Stimulated activated CD4-positive, alpha-beta T cell treated with anti-CD3 and anti-CD28 coated beads, Interleukin-4, amount 100 ng/mL, for 48 hours (primary cell): Measurements from ENCODE around the gene MRC2.

ENCODE experiments used
- DNase-seq, 2 donors: peaks; one replicate each; pipeline ENCODE4 v3.0.0-alpha.2; 2020; ENCODE audit warnings: low read depth in 2 of 2

MRC2 gene

GRCh38 chr17:62631936-62632924, 4.8 kb downstream of the MRC2 start:
- DNase-seq = no peak

- no peak for DNase-seq
These were observed 10.3 kb downstream of the MRC2 start for GRCh38 chr17:62637809-62638208.

- DNase-seq = no peak
These were observed 13.7 kb downstream of the MRC2 start for GRCh38 chr17:62641153-62641552.

GRCh38 chr17:62641951-62642350, 14.5 kb downstream of the MRC2 start:
- DNase-seq = no peak

- DNase-seq = no peak
These were observed 16.0 kb downstream of the MRC2 start for GRCh38 chr17:62643496-62643895.

- no peak for DNase-seq
These were observed 17.2 kb downstream of the MRC2 start for GRCh38 chr17:62644487-62645173.

- no peak for DNase-seq
These were observed 20.9 kb downstream of the MRC2 start for GRCh38 chr17:62648251-62648955.

- no peak for DNase-seq
These were observed 21.5 kb downstream of the MRC2 start for GRCh38 chr17:62648956-62649294.

- no peak for DNase-seq
These were observed 22.1 kb downstream of the MRC2 start for GRCh38 chr17:62649570-62649969.

- DNase-seq = no peak
These were observed 23.1 kb downstream of the MRC2 start for GRCh38 chr17:62650587-62650986.

- peak in 1 of 2 donors; percentile 15 for DNase-seq
These were observed 25.0 kb downstream of the MRC2 start for GRCh38 chr17:62652251-62653001.

- DNase-seq = peak; percentile 87 to 94
These were observed 25.7 kb downstream of the MRC2 start for GRCh38 chr17:62653002-62653825.

GRCh38 chr17:62653826-62654761, 26.6 kb downstream of the MRC2 start:
- no peak for DNase-seq

- DNase-seq = no peak
These were observed 28.2 kb downstream of the MRC2 start for GRCh38 chr17:62655656-62656055.

- DNase-seq = no peak
These were observed 29.0 kb downstream of the MRC2 start for GRCh38 chr17:62656446-62656845.

GRCh38 chr17:62657145-62657665, 29.7 kb downstream of the MRC2 start:
- DNase-seq = no peak

- DNase-seq = no peak
These were observed 30.2 kb downstream of the MRC2 start for GRCh38 chr17:62657690-62658089.

- DNase-seq = no peak
These were observed 30.9 kb downstream of the MRC2 start for GRCh38 chr17:62658136-62658920.
